GM12878 (cell line): ENCODE results near the gene BCR. TPM values are rescaled to one million over a fixed set of nuclear protein-coding genes. Genes with fewer than 3 reads are reported as not detected.

Source experiments
- ATAC-seq: fragments of 200-7000 bp; cut with Tn5 transposase; 3 replicates; pipeline ENCODE4 v1.9.1; 2020; ENCODE audit warnings: mild to moderate bottlenecking, moderate library complexity
- BruUV-seq: library from RNA; stranded (reverse); fragments of 400-500 nt; replicated peaks from 2 replicates; lab custom pipeline; 2021; lab: Mats Ljungman, UMichigan
- CTCF ChIA-PET: fragments of 300-600 bp; sonication (Branson Sonifier 250); formaldehyde crosslinking; extraction: SDS; loops from one replicate; lab custom pipeline; 2021; ENCODE audit warnings: inconsistent platforms; lab: Yijun Ruan, JAX
- POLR2A ChIA-PET: fragments of 350-600 bp; formaldehyde crosslinking; extraction: SDS; loops from one replicate; lab custom pipeline; 2021; ENCODE audit warnings: inconsistent platforms; lab: Charles Lee
- RAD21 ChIA-PET: fragments of 300-600 bp; sonication (Branson Sonifier 250); formaldehyde crosslinking; loops from one replicate; lab custom pipeline; 2023; ENCODE audit warnings: antibody characterized with exemption; ENCODE audit not compliant: unreplicated experiment; lab: Charles Lee
- SMC1A ChIA-PET: fragments of 300-600 bp; sonication (Branson Sonifier 250); formaldehyde crosslinking; loops from one replicate; lab custom pipeline; 2023; ENCODE audit not compliant: unreplicated experiment, uncharacterized antibody; lab: Charles Lee
- DNase-seq: peaks from one replicate; pipeline ENCODE4 v3.0.0-alpha.2; 2011; ENCODE audit warnings: low read depth, low spot score
- FAIRE-seq: peaks from 3 replicates; lab custom pipeline; 2011; peaks lifted over from hg19 to GRCh38; lab: Jason Lieb, UNC
- H2AFZ ChIP-seq: 2 replicates; pipeline ENCODE4 v1.6.0; 2011; ENCODE audit warnings: low read depth, low read length, control low read depth; ENCODE audit not compliant: control insufficient read depth
- H3K27ac ChIP-seq: 2 replicates; pipeline ENCODE4 v1.5.1; 2011; ENCODE audit warnings: control low read depth; ENCODE audit not compliant: control insufficient read depth, insufficient read depth
- H3K27me3 ChIP-seq, 2 experiments: replicated peaks in 1 of 2; 2 replicates each; pipeline versions ENCODE4 v1.6.0 to v1.6.1; 2011; ENCODE audit warnings: low read length in 1 of 2; ENCODE audit not compliant: control insufficient read depth in 2 of 2, insufficient read depth in 2 of 2
- H3K36me3 ChIP-seq, 2 experiments: 2 replicates each; pipeline ENCODE4 v1.5.1; 2011; ENCODE audit warnings: low read length in 1 of 2; ENCODE audit not compliant: control insufficient read depth in 2 of 2, insufficient read depth in 2 of 2
- H3K4me1 ChIP-seq: 2 replicates; pipeline ENCODE4 v1.6.1; 2011; ENCODE audit warnings: mild to moderate bottlenecking, low read length, moderate library complexity, mixed read lengths; ENCODE audit not compliant: control insufficient read depth, insufficient read depth
- H3K4me2 ChIP-seq: 2 replicates; pipeline ENCODE4 v1.6.0; 2011; ENCODE audit warnings: control low read depth; ENCODE audit not compliant: control insufficient read depth, insufficient read depth
- H3K4me3 ChIP-seq: fragments of 200-600 bp; sonication (generic); 2 replicates; pipeline ENCODE4 v1.5.1; 2016
- H3K79me2 ChIP-seq: 2 replicates; pipeline ENCODE4 v1.6.0; 2011; ENCODE audit warnings: low read length; ENCODE audit not compliant: control insufficient read depth, insufficient read depth
- H3K9ac ChIP-seq: 2 replicates; pipeline ENCODE4 v1.8.0; 2011; ENCODE audit warnings: low read length, control low read depth, mixed read lengths; ENCODE audit not compliant: control insufficient read depth, insufficient read depth
- H3K9me3 ChIP-seq: replicated peaks from 3 replicates; pipeline ENCODE4 v1.5.1; 2011; ENCODE audit warnings: mild to moderate bottlenecking, low read length; ENCODE audit not compliant: control insufficient read depth, insufficient read depth
- H4K20me1 ChIP-seq: 2 replicates; pipeline ENCODE4 v1.6.0; 2011; ENCODE audit not compliant: control insufficient read depth, insufficient read depth
- SKIL ChIP-seq: fragments of 450-650 bp; IDR thresholded peaks from 2 replicates; pipeline ENCODE4 v1.6.1; 2017; ENCODE audit warnings: mild to moderate bottlenecking, low read depth, inconsistent platforms; ENCODE audit not compliant: poor library complexity, severe bottlenecking
- SMAD1 ChIP-seq: fragments of 450-650 bp; IDR thresholded peaks from 2 replicates; pipeline ENCODE4 v1.6.1; 2018; ENCODE audit warnings: mild to moderate bottlenecking, low read depth; ENCODE audit not compliant: partially characterized antibody
- SP1 ChIP-seq: IDR thresholded peaks from one replicate; pipeline ENCODE4 v1.6.1; 2011; ENCODE audit warnings: low read depth, low read length
- SPI1 ChIP-seq: IDR thresholded peaks from 2 replicates; pipeline ENCODE4 v1.6.1; 2011; ENCODE audit warnings: low read depth, mild to moderate bottlenecking, low read length, moderate library complexity, borderline replicate concordance; ENCODE audit not compliant: insufficient read depth
- WGBS: methylation state at CpG from one replicate; pipeline ENCODE4 v1.1.6; 2016; ENCODE audit warnings: low lambda C conversion rate; ENCODE audit not compliant: insufficient replicate concordance, insufficient coverage; ENCODE audit errors: missing lambda C conversion rate; 5-methylcytosine and 5-hydroxymethylcytosine counted together
- in situ Hi-C: fragments of 300-500 bp; cut with MboI; formaldehyde crosslinking; loops from 9 replicates; pipeline ENCODE4 v1.14.3; 2018; ENCODE audit warnings: mixed read lengths
- intact Hi-C: fragments of 100-400 bp; cut with micrococcal nuclease; formaldehyde crosslinking; loops from one replicate; pipeline ENCODE4 v1.14.2; 2022; ENCODE audit not compliant: unreplicated experiment
- polyA plus RNA-seq, 11 experiments: library from polyadenylated mRNA; depleted of rRNA in 4 of 11; unstranded in 6 of 11; stranded (reverse) in 5 of 11; fragments of >200 nt; fragmentation: Nextera tagmentation in 4 of 11; fragmentation: Illumina TruSeq in 1 of 11; extraction: Ambion mirVana in 4 of 11; extraction: Trizol in 1 of 11; gene quantifications; 1 replicate in 1 of 11; 2 replicates in 10 of 11; pipeline versions ENCODE4 v1.2.1 to v1.2.3, GENCODE V29; 2011 to 2016; ENCODE audit warnings: inconsistent platforms in 2 of 11, missing spikeins in 2 of 11, low read depth in 1 of 11
- total RNA-seq, 4 experiments: library from RNA; depleted of rRNA in 3 of 4; stranded (reverse); fragments of >200 nt in 3 of 4; fragmentation: Illumina TruSeq in 1 of 4; extraction: Trizol in 1 of 4; gene quantifications; 2 replicates each; pipeline versions ENCODE4 v1.2.1 to v1.2.3, GENCODE V29; 2013 to 2021

Gene BCR
- total and polyA plus RNA-seq, 10 of the 15 experiments (the other 5 are each of a cell fraction or from before 2014, with no cell fraction given) = 1.7 to 64.7 (median 18.4) TPM

GRCh38 chr22:23177197-23177596, 3.1 kb upstream of the BCR start:
- ATAC-seq (no peak), FAIRE-seq (no peak), DNase-seq (no peak)
- ChIA-PET SMC1A (interaction anchor here (0.8 to 4.9 kb wide), 8 partner anchors 28 to 116 kb away, joined by 3 to 57 read pairs (median 5); no protein-coding TSS in a partner anchor), RAD21 (interaction anchor here (0.9 to 13.6 kb wide), 5 partner anchors 39 to 220 kb away, joined by 3 to 167 read pairs (median 5); no protein-coding TSS in a partner anchor), CTCF (interaction anchor here (0.9 to 13.6 kb wide), 16 partner anchors 14 to 217 kb away, joined by 3 to 209 read pairs (median 4); partner anchors contain the start of gene RAB36), POLR2A (interaction anchor here (1.0 kb wide), 1 partner anchor 114 kb away, joined by 4 read pairs; no protein-coding TSS in a partner anchor)
- no TSS peak for BruUV-seq
- H3K4me3 ChIP-seq = no peak overlapping the region
- H4K20me1 ChIP-seq = 0 out of 2 replicates have a peak, but pooled peaks cover 2% of the 10 kb centered on the region
- peak overlapping the region; percentile 10 for H3K27ac ChIP-seq
- peaks cover 48% of the 10 kb centered on the region for H3K4me1 ChIP-seq
- intact Hi-C loops = no loop called here
- H3K9ac ChIP-seq = no peak overlapping the region
- H2AFZ ChIP-seq = no peak overlapping the region
- 26% methylated on average over 4 of the region's 4 CpGs for WGBS
- in situ Hi-C loops = loop anchor here (5.0 kb wide), 2 partner anchors 100 to 210 kb away; no protein-coding TSS in a partner anchor
- peaks cover 13% of the 10 kb centered on the region for H3K79me2 ChIP-seq
- TF ChIP-seq SKIL (no peak), SMAD1 (no peak), SPI1 (peak; percentile 61; the same call in 1 of the 2 replicates), SP1 (no peak)
- no peak overlapping the region for H3K4me2 ChIP-seq
- peaks cover 1% of the 10 kb centered on the region; the same call in 1 of the 3 replicates for H3K9me3 ChIP-seq
- no peaks in the 10 kb centered on the region; a peak in 1 of 4 replicates for H3K36me3 ChIP-seq
- no peaks in the 10 kb centered on the region for H3K27me3 ChIP-seq
